ENCODE data around the gene GALNT2.

Gene GALNT2

GRCh38 chr1:230112131-230112701 lies 45.2 kb downstream of the GALNT2 start:
- peak; percentile 48 for DNase-seq (ENCODE audit: low spot score)

DNA sequence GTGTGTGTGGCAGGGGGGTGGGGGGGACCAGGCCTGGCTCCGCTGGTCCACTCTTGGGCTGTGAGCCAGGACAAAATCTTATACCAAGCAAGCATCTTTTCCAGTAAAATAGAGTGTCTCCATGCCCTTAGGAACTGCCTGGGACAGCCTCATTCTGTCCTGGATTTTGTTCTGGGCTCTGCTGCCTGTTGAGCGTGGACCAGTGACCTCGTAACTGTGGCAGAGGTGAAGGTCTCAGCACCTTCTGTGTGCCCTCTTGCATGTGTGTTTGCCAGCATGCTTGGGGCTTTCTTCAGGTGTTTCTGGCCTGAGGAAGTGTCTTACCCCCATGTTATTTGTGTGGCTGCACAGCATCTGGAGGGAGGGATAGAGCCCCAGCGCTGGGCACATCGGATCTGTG lies 45.7 kb downstream of the GALNT2 start:
- DNase-seq (ENCODE audit: low spot score): no peak

DNA sequence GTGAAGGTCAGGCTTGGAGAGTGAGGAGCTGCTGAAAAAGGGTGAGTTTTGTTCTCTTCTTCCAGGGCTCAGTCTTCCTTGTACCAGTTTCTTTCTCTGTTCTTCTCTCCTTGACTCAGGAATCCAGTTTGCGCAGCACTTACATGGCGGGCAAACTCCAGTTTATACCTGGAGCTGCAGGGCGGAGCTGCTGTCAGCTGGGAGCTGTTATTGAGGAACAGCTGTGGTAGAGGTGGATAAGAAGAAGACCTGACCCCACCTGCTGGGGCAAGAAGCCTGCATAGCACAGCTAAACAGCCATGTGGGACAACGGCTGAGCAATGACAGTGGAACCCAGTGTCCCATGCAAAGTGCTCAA lies 46.2 kb downstream of the GALNT2 start:
- DNase-seq (ENCODE audit: low spot score): no peak

DNA sequence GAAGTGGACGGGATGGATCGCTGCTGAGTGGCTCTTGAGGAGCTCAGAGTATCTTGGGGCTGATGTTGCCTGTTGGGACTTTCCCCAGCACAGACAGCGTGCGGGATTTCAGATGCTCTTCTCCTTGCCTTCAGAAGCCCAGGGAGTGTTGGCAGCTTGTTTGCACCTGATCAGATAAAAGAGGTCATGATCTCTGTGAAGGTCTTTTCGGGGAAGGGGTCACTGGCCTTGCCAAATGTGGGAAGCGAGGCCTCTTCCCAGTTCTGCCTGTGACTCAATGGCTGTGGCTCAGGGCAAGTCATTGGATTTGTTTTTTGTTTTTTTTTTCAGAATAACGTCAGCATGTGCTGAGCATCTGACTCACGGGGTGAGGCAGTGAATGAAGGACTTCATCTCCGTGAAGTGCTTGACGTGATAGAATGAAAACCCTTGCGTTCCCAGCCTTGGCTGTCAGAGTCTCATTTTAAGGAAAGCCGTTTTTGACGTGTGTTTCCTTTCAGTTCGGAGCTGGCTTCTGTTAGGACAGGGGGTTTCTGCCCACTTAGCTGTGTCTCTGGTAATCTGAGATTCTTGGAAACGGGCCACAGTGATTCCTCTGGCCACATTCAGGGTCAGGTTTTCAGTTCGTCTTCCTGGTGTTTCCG lies 46.7 kb downstream of the GALNT2 start:
- DNase-seq (ENCODE audit: low spot score): no peak

DNA sequence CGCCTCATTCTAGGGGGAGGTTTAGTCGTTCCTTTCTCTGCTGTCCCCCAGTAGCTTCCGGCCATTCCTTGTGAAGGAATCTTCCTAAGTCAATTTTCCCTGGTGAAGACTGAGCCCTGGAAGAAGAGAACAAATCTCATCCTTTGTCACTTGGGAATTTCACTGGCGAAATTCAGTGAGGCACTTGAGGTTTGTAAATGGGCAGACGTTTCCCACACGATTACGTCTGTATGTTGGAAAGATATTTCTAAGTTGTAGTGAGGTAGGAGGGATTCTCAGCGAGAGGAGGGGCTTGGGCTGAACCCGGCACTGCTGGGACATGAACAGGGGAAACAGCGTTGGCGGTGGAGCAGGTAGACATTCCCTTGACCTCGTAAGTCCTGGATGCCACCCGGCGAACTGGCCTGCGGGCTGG lies 47.2 kb downstream of the GALNT2 start:
- DNase-seq (ENCODE audit: low spot score): no peak

- no peak for DNase-seq (ENCODE audit: low spot score)
These were observed 50.7 kb downstream of the GALNT2 start for GRCh38 chr1:230117694-230118093.

DNA sequence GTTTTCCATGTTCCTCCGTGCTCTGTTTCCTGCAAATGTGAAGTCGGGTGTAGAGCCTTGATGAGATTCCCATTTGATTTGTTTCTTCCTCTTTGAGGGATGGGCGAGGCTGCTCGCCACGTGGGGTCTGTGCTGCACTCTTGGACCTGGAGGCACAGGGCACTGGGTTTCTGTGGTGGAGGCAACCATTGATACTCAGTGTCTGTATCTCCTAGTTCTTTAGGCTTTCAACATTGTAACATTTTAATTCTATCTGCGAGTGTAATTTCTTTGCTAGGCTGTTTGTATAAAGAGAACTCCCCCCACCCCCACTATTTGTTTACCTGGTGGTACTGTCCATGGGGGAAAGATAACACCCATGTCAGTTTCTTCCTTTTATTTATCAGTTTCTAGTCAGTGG lies 52.3 kb downstream of the GALNT2 start:
- DNase-seq (ENCODE audit: low spot score): no peak

DNA sequence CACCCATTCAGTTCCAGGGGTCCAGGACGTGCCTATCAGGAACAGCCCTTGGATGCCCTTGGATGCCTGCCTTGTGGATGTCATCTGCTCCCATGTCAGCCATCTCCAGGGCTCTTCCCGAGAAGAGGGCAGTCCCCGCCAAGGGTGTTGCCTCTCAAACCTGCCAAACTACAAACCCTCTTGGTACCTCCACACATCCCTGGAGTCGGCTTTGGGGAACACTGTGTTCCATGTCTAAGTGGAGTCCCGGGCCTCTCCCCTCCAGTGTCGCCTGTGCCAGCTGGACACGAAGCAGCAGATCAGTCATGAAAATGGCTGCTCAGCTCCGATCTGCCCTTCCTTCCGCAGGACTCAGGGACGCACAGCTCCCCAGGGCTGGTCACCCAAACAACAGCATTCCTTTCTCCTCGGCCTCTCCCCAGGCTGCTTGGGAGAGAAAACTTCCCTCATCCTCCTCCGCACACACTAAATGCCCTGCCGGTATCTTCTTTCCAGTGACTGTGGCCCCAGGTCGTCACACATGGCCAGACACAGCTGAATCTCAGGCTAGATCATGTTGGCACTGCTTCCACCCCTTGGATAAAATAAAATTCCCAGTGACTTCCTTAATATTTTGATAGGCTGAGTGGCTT lies 53.4 kb downstream of the GALNT2 start:
- no peak for DNase-seq (ENCODE audit: low spot score)

DNA sequence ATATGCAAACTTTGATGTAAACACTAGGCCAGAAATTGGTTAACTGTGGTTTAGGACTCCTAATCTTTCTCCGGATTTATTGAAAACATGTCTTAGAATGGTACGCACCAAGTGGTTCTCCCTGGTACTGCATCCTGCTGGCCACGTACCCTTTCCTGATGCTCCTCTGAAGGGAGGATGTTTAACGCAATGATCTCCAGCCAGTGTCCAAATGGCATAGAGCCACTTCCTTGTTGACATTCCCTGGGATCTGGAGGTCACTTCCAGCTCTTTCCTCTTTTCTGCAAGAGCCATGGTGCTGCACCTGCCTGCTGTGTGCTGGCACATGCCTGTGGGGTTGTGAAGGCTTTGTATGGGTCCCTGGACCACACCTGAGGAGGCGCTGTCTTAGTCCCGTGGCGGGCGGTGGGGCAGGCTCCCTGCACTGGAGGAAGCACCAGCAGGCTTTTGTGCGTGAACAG lies 53.9 kb downstream of the GALNT2 start:
- DNase-seq (ENCODE audit: low spot score): peak; percentile 31

DNA sequence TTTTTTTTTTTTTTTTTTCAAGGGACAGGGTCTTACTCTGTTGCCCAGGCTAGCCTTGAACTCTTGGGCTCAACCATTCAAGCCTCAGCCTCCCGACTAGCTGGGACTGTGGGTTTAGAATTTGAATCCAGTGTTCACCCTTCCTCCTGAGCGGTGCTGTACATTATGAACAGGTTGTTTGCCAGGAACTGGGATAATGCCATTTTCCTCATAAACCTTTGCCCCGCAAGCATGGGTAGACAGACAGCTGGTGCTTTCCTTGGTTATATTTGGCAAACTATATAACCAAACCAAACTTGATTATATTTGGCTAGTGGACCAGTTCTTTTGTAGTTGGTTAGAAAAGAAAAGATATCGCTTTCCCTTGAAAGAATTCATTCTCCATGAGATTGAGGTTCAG lies 54.9 kb downstream of the GALNT2 start:
- no peak for DNase-seq (ENCODE audit: low spot score)

GRCh38 chr1:230122366-230123279 lies 55.6 kb downstream of the GALNT2 start:
- DNase-seq (ENCODE audit: low spot score): no peak

DNA sequence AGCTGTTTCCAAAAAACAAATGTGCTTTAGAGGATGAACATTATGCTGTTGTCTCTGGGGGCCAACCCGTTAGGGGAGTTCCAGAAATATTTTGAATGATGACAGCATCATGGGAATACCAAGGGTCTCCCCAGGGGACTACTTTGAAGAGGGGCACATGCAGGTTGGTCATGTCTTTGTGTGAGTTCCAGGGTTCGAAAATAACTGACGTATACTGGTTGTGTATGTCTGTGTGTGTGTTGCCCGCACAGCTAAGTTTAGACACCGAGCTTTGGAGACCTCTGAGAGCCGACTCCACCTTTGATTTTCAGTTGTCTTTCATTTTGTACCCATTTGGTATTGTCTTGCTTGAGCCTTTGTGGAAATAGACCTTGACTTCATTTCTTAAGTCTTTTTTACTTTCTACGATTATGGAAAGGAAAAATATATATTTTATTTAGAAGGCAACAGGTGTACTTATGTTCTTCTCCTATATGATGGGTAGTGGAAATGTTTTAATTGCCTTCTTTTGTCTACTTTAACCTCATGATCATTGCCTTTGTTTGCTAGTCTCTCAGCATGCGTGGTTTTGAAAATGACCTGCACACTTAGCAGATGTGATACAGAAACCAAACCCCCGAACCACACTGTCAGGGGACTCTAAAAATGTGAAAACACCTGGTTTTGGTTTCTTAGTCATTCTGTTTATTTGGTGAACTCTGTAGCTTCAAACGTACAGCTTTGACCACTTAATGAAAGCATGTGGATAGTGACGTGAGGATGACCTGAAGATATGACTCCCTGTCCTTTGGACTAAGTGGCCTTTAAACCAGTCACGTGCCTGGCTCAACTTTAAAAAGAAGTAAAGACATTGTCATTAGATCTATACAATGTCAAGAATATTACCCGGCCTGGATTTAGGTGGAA lies 56.5 kb downstream of the GALNT2 start:
- no peak for DNase-seq (ENCODE audit: low spot score)

DNA sequence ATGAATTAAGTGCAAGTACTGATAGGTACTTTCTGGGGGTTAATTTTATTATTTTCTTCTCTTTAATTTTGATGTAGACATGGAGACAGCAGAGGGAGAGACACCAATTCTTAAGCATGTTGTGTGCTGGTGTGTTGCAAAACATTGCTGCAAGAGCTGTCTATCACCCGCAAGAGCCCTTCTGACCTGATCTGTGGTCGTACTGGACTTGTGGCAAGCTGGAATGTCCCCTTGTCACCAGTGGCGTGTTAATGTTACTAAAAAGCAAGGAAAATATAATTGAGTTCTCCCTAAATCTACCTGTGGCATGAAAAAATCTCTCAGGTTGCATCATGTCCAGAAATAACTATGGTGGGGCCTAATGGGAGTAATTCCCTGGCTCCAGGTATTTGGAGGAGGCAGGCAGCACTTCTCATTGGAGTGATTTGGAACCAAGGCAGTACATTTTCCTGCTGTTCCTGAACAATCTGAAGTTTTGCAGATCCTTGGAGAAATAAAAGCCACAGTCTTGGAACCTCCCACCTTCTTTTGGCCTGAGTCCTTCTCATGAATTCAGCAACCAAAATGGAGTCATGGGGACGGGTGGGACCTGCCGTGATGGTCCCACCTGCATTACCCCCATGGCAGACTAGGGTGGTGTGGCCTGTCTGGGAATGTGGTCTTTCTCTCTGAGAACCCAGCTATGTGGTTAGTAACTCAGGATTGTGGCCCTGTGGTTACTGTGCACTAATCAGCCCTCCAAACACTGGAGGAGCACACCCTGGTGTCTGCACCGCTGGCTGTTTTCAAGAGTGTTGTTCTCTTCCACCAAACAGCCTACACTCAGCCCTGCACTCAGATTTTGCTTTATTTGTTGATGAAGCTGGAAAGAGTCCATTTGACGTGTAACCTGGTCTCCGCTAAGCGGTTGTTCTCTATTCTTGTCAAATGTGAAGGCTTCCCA lies 57.4 kb downstream of the GALNT2 start:
- no peak for DNase-seq (ENCODE audit: low spot score)

DNA sequence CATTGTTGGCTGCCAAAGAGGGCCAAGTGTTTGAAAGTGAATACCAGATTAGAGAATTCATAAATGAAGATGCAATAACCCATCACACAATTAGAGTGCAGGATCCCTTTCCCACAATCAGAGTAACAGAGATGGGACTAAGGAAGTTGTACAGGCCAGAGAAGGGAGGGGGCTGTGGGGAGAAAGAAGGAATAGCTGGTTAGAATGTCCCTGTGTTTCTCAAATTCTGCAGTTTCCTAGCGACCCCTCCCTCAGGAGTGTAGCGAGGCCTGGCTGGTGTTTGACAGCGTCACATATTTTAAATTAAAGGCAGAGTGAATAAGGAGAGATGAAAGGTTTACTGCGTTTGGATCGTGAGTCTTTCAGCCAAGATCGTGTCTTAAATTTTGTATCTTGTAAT lies 58.1 kb downstream of the GALNT2 start:
- no peak for DNase-seq (ENCODE audit: low spot score)

GRCh38 chr1:230125640-230126528 lies 58.8 kb downstream of the GALNT2 start:
- no peak for DNase-seq (ENCODE audit: low spot score)

DNA sequence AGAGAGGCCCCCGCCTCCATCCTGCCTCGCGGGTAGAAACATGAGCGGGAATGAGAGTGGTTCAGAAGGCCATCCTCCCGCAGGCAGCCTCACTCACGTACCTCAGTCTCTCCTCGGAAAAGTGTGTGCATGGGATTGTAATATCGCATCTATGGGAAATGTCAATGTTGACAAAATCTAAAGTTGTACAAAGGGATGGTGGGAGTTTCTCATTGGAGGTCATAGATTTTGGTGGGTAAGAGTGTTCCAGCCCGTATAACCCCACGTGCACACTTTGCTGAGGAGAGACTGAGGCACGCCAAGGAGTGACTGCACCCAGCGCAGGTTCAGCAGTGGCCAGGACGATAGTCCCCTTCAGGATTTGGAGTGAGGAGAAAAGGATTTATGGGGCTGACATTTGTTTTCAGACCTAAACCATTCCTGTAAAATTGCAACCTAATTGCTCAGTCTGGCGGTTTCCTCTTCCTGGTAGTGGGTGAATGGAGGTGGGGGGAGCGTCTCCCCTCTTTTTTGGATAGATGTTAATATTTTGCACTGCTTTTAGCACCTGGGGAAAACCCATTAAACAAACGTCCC lies 59.6 kb downstream of the GALNT2 start:
- DNase-seq (ENCODE audit: low spot score): no peak

DNA sequence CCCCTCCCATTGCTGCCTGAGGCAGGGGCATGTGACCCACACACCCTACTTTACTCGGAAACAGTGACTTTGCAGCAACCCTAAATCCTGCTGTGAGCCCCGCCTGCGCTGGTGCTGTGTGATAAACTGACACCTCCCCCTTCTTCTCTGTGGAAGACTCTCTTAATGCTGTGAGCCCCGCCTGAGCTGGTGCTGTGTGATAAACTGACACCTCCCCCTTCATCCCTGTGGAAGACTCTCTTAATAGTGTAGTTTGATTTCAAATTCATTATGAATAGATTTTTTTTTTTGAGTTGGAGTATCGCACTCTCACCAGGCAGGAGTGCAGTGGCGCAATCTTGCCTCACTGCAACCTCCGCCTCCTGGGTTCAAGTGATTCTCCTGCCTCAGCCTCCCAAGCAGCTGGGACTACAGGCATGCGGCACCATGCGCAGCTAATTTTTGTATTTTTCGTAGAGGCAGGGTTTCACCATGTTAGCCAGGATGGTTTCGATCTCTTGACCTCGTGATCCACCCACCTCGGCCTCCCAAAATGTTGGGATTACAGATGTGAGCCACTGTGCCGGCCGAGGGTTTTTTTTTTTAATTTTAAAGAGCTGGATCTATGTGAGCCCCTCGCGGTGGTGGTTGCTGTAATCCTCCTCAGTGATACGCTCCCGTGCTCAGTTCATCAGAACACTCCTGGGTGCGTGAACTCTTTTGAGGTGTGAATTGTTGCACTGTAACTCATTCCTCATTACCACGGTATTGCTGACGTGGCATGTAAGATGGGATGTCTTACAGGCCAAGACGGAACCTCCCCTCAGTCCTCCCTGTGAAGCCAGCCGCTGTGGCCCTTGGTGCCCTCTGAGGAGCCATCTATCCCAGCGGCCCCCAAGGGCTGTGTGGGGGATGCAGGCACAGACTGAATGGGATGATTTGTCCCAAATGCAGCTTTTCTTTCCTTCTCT lies 60.3 kb downstream of the GALNT2 start:
- DNase-seq (ENCODE audit: low spot score): no peak

All from SK-N-DZ (cell line).